HL-60/S4 treated with retinoic acid at 250 ng/mL for 4 days and 3 days (cell line): Measurements from ENCODE around the gene TINAG.

Source experiments
- in situ Hi-C: fragments of 300-500 bp; cut with MboI; formaldehyde crosslinking; loops from 2 replicates; pipeline ENCODE4 v1.7.0; 2022; ENCODE audit warnings: low sequenced_read_pairs

The TINAG gene

DNA sequence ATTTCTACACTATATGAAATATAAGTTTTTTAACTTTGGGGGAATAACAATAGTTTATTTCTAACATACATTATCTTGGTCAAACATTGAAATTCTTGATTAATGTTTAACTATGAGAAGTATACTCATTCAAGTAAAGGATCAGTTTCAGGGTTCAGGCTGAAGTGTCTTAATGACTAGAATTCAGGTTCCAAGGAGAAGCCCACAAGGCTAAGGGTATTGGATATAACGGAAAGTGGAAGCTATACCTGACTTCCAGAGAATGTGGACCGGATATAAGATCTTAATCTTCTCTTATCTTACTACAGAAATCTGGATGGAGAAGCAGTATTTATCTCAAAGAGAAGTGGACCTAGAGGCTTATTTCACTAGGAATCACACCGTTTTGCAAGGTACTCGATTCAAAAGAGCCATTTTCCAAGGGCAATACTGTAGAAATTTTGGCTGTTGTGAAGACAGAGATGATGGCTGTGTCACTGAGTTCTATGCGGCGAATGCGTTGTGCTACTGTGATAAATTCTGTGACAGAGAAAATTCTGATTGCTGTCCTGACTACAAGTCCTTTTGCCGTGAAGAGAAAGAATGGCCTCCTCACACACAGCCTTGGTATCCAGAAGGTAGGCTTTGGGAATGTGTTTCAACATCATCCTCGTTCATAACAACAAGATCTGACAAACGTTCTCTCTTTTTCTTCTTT lies at the start of gene TINAG:
TSS of gene TINAG (plus strand) at position 153 of the 697 bp plus-strand sequence. CDS start at position 263, 110 bp downstream.
- in situ Hi-C loops: no loop called here

- in situ Hi-C loops: no loop called here
Measured at GRCh38 chr6:54260025-54260424, 48.2 kb upstream of the TINAG start.

- in situ Hi-C loops: no loop called here
Measured at GRCh38 chr6:54262499-54262898, 45.7 kb upstream of the TINAG start.

- in situ Hi-C loops: no loop called here
Measured at GRCh38 chr6:54262971-54263370, 45.3 kb upstream of the TINAG start.

DNA sequence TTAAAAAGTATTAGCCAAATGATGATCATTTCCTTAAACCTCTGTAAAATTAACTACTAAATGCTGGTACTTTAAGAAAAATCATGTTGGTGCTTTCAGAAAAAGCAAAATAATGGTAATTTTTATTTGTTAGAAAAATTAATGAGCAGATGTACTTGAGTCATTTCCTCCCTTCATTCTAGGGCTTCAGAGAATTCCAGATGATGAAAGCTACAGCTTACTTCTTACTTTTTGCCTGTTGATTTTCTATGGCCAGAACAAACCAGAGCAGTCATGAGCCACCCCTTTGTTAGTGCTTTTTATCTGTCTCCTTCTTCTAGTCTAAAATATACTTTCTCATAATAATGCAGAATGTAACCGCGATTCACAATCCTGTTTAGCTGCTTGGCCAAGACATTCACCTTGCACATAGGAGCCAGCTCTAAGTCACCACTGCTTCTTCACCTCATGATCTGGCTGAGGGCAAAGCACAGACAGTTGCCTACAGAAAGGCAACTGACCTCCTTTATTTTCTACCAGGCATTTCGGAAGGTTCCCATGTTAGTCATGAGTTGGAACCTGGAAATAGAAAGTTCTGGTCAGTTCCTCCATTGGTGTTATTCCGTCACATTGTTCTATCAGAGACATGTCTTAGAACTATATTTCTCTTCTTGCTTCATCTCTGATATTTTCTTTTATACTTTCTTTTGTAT lies 43.5 kb upstream of the TINAG start:
- in situ Hi-C loops: no loop called here

GRCh38 chr6:54266400-54266923 lies 41.8 kb upstream of the TINAG start:
- in situ Hi-C loops: no loop called here

- in situ Hi-C loops: no loop called here
Measured at GRCh38 chr6:54267798-54268197, 40.4 kb upstream of the TINAG start.

DNA sequence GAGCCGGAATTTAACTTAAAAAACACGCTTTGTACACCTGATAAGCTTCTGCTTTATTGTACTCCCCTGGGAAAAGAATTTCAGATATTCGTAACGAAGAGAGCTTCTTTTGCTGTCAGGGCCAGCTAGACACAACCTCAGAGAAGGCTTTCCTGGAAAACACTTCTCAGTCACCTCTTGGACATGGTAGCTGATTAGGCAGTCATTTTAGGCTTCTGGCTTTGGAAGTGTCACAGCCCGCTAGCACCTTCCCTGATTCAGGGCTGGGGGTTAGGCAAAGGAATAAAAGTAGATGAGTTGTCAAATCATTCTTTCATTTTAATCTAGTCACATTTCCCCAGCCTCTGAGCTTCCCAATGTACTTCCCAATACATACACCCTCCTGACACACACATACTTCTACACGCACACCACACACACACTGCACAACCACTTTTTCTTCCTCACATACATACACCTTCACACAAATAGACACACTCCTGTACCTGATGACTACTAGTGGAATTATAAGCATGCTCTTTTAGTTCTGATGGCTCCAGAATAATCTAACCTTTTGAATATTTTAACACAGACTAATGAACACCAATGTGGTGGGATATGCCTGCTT lies 34.9 kb upstream of the TINAG start:
- in situ Hi-C loops: no loop called here

GRCh38 chr6:54274383-54274782 lies 33.9 kb upstream of the TINAG start:
- in situ Hi-C loops: no loop called here

GRCh38 chr6:54282186-54282585 lies 26.1 kb upstream of the TINAG start:
- in situ Hi-C loops: no loop called here

GRCh38 chr6:54284161-54284860 lies 23.9 kb upstream of the TINAG start:
- in situ Hi-C loops: no loop called here

GRCh38 chr6:54285595-54285994 lies 22.6 kb upstream of the TINAG start:
- in situ Hi-C loops: no loop called here

DNA sequence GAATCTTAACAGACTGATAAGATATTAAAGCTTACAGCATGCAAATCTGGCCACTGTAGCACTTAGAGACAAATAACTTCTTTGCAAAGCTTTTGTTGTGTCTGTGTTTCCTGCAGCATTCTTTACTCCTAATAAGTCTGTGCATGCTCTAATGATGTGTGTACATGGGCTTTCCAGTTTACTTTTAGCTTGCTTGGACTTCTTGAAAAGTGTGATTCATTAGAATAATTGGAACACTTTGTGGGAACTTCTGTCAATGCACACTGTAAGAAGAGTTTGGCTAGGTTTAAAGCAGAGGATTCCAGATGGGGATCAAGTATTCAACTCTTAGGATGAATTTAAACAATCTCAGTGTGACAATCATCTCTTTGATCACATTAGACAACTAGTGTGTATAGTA lies 22.1 kb upstream of the TINAG start:
- in situ Hi-C loops: no loop called here

DNA sequence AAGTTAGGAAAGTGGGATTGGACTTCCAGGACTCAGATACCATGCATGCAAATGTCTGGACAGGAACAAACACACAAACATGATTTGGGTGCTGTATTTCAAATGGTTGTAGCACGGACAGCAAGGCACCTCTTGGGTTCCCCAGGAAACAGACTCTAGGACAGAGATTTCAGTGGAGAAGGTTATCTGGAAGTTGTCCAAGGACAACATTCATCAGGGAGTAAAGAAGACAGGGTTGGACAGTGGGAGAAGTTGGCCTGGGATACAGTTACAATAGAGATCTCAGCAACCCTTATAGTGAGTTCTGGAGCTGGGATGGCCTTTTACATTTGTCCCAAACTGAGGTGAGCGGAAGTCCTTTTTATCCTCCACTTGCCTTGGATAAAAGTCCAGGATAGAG lies 19.8 kb upstream of the TINAG start:
- in situ Hi-C loops: no loop called here

GRCh38 chr6:54289426-54289825 lies 18.8 kb upstream of the TINAG start:
- in situ Hi-C loops: no loop called here

GRCh38 chr6:54291146-54291545 lies 17.1 kb upstream of the TINAG start:
- in situ Hi-C loops: no loop called here

DNA sequence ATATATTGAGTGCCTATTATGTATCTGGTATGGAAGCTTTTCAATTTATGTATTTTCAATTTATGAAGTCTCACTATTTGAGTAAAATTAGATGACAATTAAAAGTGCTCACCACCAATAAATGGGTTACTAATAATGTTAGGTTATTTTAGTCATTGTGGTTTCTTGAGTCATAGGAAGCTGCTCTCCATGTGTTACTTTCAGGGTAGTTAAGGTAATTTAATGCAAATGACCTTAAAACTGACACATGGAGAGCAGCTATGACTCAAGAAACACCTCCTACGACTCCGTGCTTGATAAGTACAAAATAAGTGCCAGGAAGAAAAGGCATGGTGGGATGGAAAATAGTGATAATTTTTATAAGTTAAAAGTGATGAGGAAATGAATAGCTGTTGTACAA lies 16.5 kb upstream of the TINAG start:
- in situ Hi-C loops: no loop called here

- in situ Hi-C loops: no loop called here
Measured at GRCh38 chr6:54294965-54295532, 13.2 kb upstream of the TINAG start.

- in situ Hi-C loops: no loop called here
Measured at GRCh38 chr6:54299542-54300269, 8.5 kb upstream of the TINAG start.

GRCh38 chr6:54301770-54302169 lies 6.5 kb upstream of the TINAG start:
- in situ Hi-C loops: no loop called here
